H1 (cell line): ENCODE measurements around the gene GBE1. TPM values are rescaled to one million over a fixed set of nuclear protein-coding genes. Genes with fewer than 3 reads are reported as not detected.

Source experiments
- CTCF ChIA-PET: fragments of 300-600 bp; sonication (Branson Sonifier 250); formaldehyde crosslinking; loops from one replicate; lab custom pipeline; 2021; ENCODE audit not compliant: partially characterized antibody; lab: Charles Lee
- POLR2A ChIA-PET: fragments of 300-600 bp; sonication (Branson Sonifier 250); formaldehyde crosslinking; loops from one replicate; lab custom pipeline; 2021; ENCODE audit warnings: inconsistent platforms; ENCODE audit not compliant: partially characterized antibody; lab: Charles Lee
- DNase-seq, 2 experiments: peaks; one replicate each; pipeline versions ENCODE4 v3.0.0 to v3.0.0-alpha.2; 2010 to 2022; ENCODE audit warnings: low spot score in 2 of 2, low read depth in 1 of 2, mixed read lengths in 1 of 2
- FAIRE-seq: peaks from 2 replicates; lab custom pipeline; 2011; peaks lifted over from hg19 to GRCh38; lab: Jason Lieb, UNC
- H2AFZ ChIP-seq: 2 replicates; pipeline ENCODE4 v1.8.1; 2012; ENCODE audit warnings: low read length, inconsistent platforms
- H2AK5ac ChIP-seq: 2 replicates; pipeline ENCODE4 v1.6.1; 2013; ENCODE audit warnings: low read depth, low read length
- H2BK120ac ChIP-seq: replicated peaks from 2 replicates; pipeline ENCODE3; 2013; ENCODE audit warnings: low read depth, low read length, inconsistent platforms
- H2BK12ac ChIP-seq: 2 replicates; pipeline ENCODE4 v1.6.1; 2013; ENCODE audit warnings: low read depth, low read length
- H2BK15ac ChIP-seq: 2 replicates; pipeline ENCODE4 v1.6.1; 2013; ENCODE audit warnings: low read length
- H2BK20ac ChIP-seq: 2 replicates; pipeline ENCODE4 v1.6.1; 2013; ENCODE audit warnings: low read length
- H2BK5ac ChIP-seq: 2 replicates; pipeline ENCODE4 v1.6.1; 2013; ENCODE audit warnings: low read depth, low read length
- H3K14ac ChIP-seq: 2 replicates; pipeline ENCODE4 v1.6.1; 2013; ENCODE audit warnings: inconsistent platforms; ENCODE audit not compliant: insufficient read length
- H3K18ac ChIP-seq: 2 replicates; pipeline ENCODE4 v1.6.1; 2013; ENCODE audit warnings: low read length; ENCODE audit errors: extremely low read depth
- H3K23ac ChIP-seq: 2 replicates; pipeline ENCODE4 v1.6.1; 2013; ENCODE audit warnings: inconsistent platforms; ENCODE audit not compliant: insufficient read length
- H3K23me2 ChIP-seq: 2 replicates; pipeline ENCODE4 v1.6.1; 2013; ENCODE audit warnings: low read depth, low read length
- H3K27ac ChIP-seq: 2 replicates; pipeline ENCODE4 v1.6.1; 2011; ENCODE audit warnings: low read depth, low read length, inconsistent platforms
- H3K27me3 ChIP-seq, 4 experiments: replicated peaks in 1 of 4; 1 replicate in 1 of 4; 2 replicates in 3 of 4; pipeline versions ENCODE4 v1.6.1 to v1.8.1; 2011 to 2013; ENCODE audit warnings: low read length in 3 of 4, mild to moderate bottlenecking in 3 of 4, inconsistent platforms in 2 of 4, mixed read lengths in 2 of 4, moderate library complexity in 1 of 4; ENCODE audit not compliant: control insufficient read depth in 3 of 4, insufficient read depth in 3 of 4; ENCODE audit errors: extremely low read depth in 1 of 4
- H3K36me3 ChIP-seq, 4 experiments: 2 replicates each; pipeline versions ENCODE4 v1.6.1 to v1.8.1; 2011 to 2013; ENCODE audit warnings: mild to moderate bottlenecking in 4 of 4, low read length in 3 of 4, moderate library complexity in 2 of 4, control low read depth in 1 of 4, inconsistent platforms in 1 of 4; ENCODE audit not compliant: insufficient read depth in 4 of 4, control insufficient read depth in 2 of 4
- H3K4ac ChIP-seq: replicated peaks from 2 replicates; pipeline ENCODE3; 2013; ENCODE audit warnings: low read length, low read depth, mixed read lengths, inconsistent platforms; ENCODE audit not compliant: insufficient read length
- H3K4me1 ChIP-seq, 4 experiments: replicated peaks in 1 of 4; 1 replicate in 1 of 4; 2 replicates in 3 of 4; pipeline versions ENCODE4 v1.6.1 to v1.8.1; 2011 to 2013; ENCODE audit warnings: low read length in 3 of 4, inconsistent platforms in 2 of 4, mixed read lengths in 1 of 4; ENCODE audit not compliant: insufficient read depth in 4 of 4, control insufficient read depth in 3 of 4
- H3K4me2 ChIP-seq, 2 experiments: 2 replicates each; pipeline versions ENCODE4 v1.6.1 to v1.8.1; 2011 to 2013; ENCODE audit warnings: low read depth in 2 of 2, low read length in 2 of 2, control low read depth in 1 of 2, inconsistent platforms in 1 of 2, mild to moderate bottlenecking in 1 of 2; ENCODE audit not compliant: insufficient read depth in 1 of 2
- H3K4me3 ChIP-seq, 4 experiments: fragments of 200-600, 300-600 bp in 1 of 4; sonication (generic), shearing (Covaris generic), sonication (Bioruptor Twin) in 1 of 4; 2 replicates each; pipeline versions ENCODE4 v1.5.1 to v1.8.1; 2011 to 2016; ENCODE audit warnings: low read length in 4 of 4, low read depth in 3 of 4, control low read depth in 2 of 4, inconsistent platforms in 2 of 4, mild to moderate bottlenecking in 2 of 4, mixed read lengths in 1 of 4, moderate library complexity in 1 of 4; ENCODE audit not compliant: insufficient read depth in 2 of 4; ENCODE audit errors: extremely low read depth in 1 of 4
- H3K56ac ChIP-seq: replicated peaks from 2 replicates; pipeline ENCODE3; 2013; ENCODE audit warnings: low read depth, mild to moderate bottlenecking, mixed read lengths, low read length, inconsistent platforms; ENCODE audit not compliant: insufficient read length
- H3K79me1 ChIP-seq: 2 replicates; pipeline ENCODE4 v1.6.1; 2013; ENCODE audit warnings: low read depth, low read length, control low read depth
- H3K79me2 ChIP-seq, 2 experiments: 2 replicates each; pipeline versions ENCODE4 v1.6.1 to v1.8.1; 2012 to 2013; ENCODE audit warnings: low read length in 2 of 2, mild to moderate bottlenecking in 2 of 2, inconsistent platforms in 1 of 2; ENCODE audit not compliant: insufficient read depth in 2 of 2, control insufficient read depth in 1 of 2
- H3K9ac ChIP-seq, 4 experiments: replicated peaks in 1 of 4; 1 replicate in 1 of 4; 2 replicates in 3 of 4; pipeline versions ENCODE4 v1.6.1 to v1.8.1; 2011 to 2013; ENCODE audit warnings: low read depth in 3 of 4, low read length in 3 of 4, control low read depth in 2 of 4, mild to moderate bottlenecking in 2 of 4, moderate library complexity in 2 of 4, inconsistent platforms in 1 of 4; ENCODE audit errors: extremely low read depth in 1 of 4
- H3K9me3 ChIP-seq, 2 experiments: 2 replicates each; pipeline versions ENCODE4 v1.6.1 to v1.8.1; 2012 to 2013; ENCODE audit warnings: mild to moderate bottlenecking in 2 of 2, moderate library complexity in 2 of 2, control low read depth in 1 of 2, inconsistent platforms in 1 of 2, low read depth in 1 of 2, low read length in 1 of 2, mixed read lengths in 1 of 2; ENCODE audit not compliant: insufficient read depth in 2 of 2
- H4K20me1 ChIP-seq, 2 experiments: replicated peaks in 1 of 2; 2 replicates each; pipeline versions ENCODE3 to v1.8.1; 2011 to 2013; ENCODE audit warnings: inconsistent platforms in 2 of 2, low read length in 2 of 2, mild to moderate bottlenecking in 1 of 2; ENCODE audit not compliant: insufficient read depth in 2 of 2, control insufficient read depth in 1 of 2
- H4K5ac ChIP-seq: 2 replicates; pipeline ENCODE4 v1.6.1; 2013; ENCODE audit warnings: low read length, low read depth, mixed read lengths, inconsistent platforms; ENCODE audit not compliant: insufficient read length
- H4K8ac ChIP-seq: 2 replicates; pipeline ENCODE4 v1.8.0; 2013; ENCODE audit warnings: mild to moderate bottlenecking, moderate library complexity, low read length, inconsistent platforms; ENCODE audit not compliant: insufficient read depth; ENCODE audit errors: extremely low read depth
- H4K91ac ChIP-seq: replicated peaks from 2 replicates; pipeline ENCODE3; 2013; ENCODE audit warnings: low read length, mixed read lengths, inconsistent platforms; ENCODE audit not compliant: insufficient read length
- WGBS, 2 experiments: shearing (Covaris generic) in 1 of 2; methylation state at CpG; one replicate each; pipeline versions ENCODE4 v1.1.6 to v1.1.7; 2013 to 2015; ENCODE audit warnings: low lambda C conversion rate in 2 of 2, mixed read lengths in 2 of 2, inconsistent platforms in 1 of 2, low coverage in 1 of 2, missing lambda C conversion rate in 1 of 2; ENCODE audit not compliant: insufficient replicate concordance in 2 of 2, insufficient coverage in 1 of 2, insufficient read length in 1 of 2; ENCODE audit errors: extremely low coverage in 1 of 2, missing lambda C conversion rate in 1 of 2; 5-methylcytosine and 5-hydroxymethylcytosine counted together
- polyA plus RNA-seq, 7 experiments: library from polyadenylated mRNA; depleted of rRNA in 3 of 7; stranded (reverse) in 5 of 7; unstranded in 2 of 7; fragments of >200 nt in 5 of 7; fragments of 200-250 nt in 2 of 7; gene quantifications; 1 replicate in 5 of 7; 2 replicates in 1 of 7; 4 replicates in 1 of 7; pipeline versions ENCODE4 v1.2.1 to v1.2.3, GENCODE V29; 2011 to 2013; ENCODE audit warnings: missing spikeins in 2 of 7, mixed read lengths in 2 of 7
- total RNA-seq: library from RNA; stranded (reverse); fragmentation: NEBNext Ultra II Directional; extraction: Animal tissue kit (Norgen Biotek cat#: 25700); gene quantifications from 2 replicates; pipeline ENCODE4 v1.2.1, GENCODE V29; 2021

The GBE1 gene
- total and polyA plus RNA-seq, 2 of the 8 experiments (the other 6 are each of a cell fraction or from before 2014, with no cell fraction given): 3.3 to 7.3 TPM

GRCh38 chr3:81676706-81677456, 84.6 kb downstream of the GBE1 start:
- H2BK20ac ChIP-seq: no peak overlapping the region
- H3K4ac ChIP-seq: no peak overlapping the region
- H3K27me3 ChIP-seq: no peaks in the 10 kb centered on the region
- H2AFZ ChIP-seq: no peak overlapping the region
- no peak overlapping the region for H2BK5ac ChIP-seq
- no peak overlapping the region for H3K14ac ChIP-seq
- no peak overlapping the region for H3K9ac ChIP-seq
- no peak overlapping the region for H2BK120ac ChIP-seq
- ChIA-PET CTCF (no interaction called here), POLR2A (no interaction called here)
- H3K4me3 ChIP-seq: no peak overlapping the region
- H2AK5ac ChIP-seq: no peak overlapping the region
- H2BK12ac ChIP-seq: no peak overlapping the region
- no peak for FAIRE-seq
- no peak overlapping the region for H4K5ac ChIP-seq
- no peak overlapping the region for H3K23ac ChIP-seq
- no peaks in the 10 kb centered on the region for H4K20me1 ChIP-seq
- H3K4me1 ChIP-seq: no peaks in the 10 kb centered on the region
- H3K56ac ChIP-seq: no peak overlapping the region
- no peak overlapping the region for H3K4me2 ChIP-seq
- no peaks in the 10 kb centered on the region for H3K79me1 ChIP-seq
- no peak overlapping the region for H2BK15ac ChIP-seq
- H4K91ac ChIP-seq: no peak overlapping the region
- no peak overlapping the region for H3K18ac ChIP-seq
- H3K9me3 ChIP-seq: no peaks in the 10 kb centered on the region
- no peaks in the 10 kb centered on the region for H3K36me3 ChIP-seq
- DNase-seq: no peak
- no peak overlapping the region for H4K8ac ChIP-seq
- no peaks in the 10 kb centered on the region for H3K79me2 ChIP-seq
- WGBS, 2 experiments: 89% methylated on average over 5 of the region's 5 CpGs; no CpG with 5 or more reads in 1 of the 2 experiments
- H3K23me2 ChIP-seq: no peaks in the 10 kb centered on the region
- H3K27ac ChIP-seq: no peak overlapping the region
